Osteocyte (in vitro differentiated cells): ENCODE data around the gene FAM171A2. TPM values are rescaled to one million over a fixed set of nuclear protein-coding genes. Genes with fewer than 3 reads are reported as not detected.

Experiments
- DNase-seq: peaks from one replicate; pipeline ENCODE4 v3.0.0; 2021; ENCODE audit warnings: mixed read lengths; ENCODE audit not compliant: unreplicated experiment; ENCODE audit errors: extremely low spot score
- H3K27ac Mint-ChIP-seq: one replicate; pipeline ENCODE4 v1.8.0; 2021; ENCODE audit warnings: mild to moderate bottlenecking, mixed read lengths; ENCODE audit not compliant: unreplicated experiment
- H3K27me3 Mint-ChIP-seq: one replicate; pipeline ENCODE4 v1.8.0; 2021; ENCODE audit warnings: mixed read lengths; ENCODE audit not compliant: unreplicated experiment
- H3K36me3 Mint-ChIP-seq: one replicate; pipeline ENCODE4 v1.8.0; 2021; ENCODE audit warnings: mixed read lengths; ENCODE audit not compliant: unreplicated experiment
- H3K4me1 Mint-ChIP-seq: one replicate; pipeline ENCODE4 v1.8.0; 2021; ENCODE audit warnings: mixed read lengths; ENCODE audit not compliant: unreplicated experiment
- H3K4me3 Mint-ChIP-seq: one replicate; pipeline ENCODE4 v1.8.0; 2021; ENCODE audit warnings: mild to moderate bottlenecking, moderate library complexity, mixed read lengths; ENCODE audit not compliant: unreplicated experiment
- H3K9me3 Mint-ChIP-seq: one replicate; pipeline ENCODE4 v1.8.0; 2021; ENCODE audit warnings: mixed read lengths; ENCODE audit not compliant: unreplicated experiment
- long read RNA-seq: library from polyadenylated mRNA; unstranded; transcript quantifications from one replicate; pipeline ENCODE4 v2.0.0, GENCODE V29; 2021
- total RNA-seq: library from RNA; stranded (reverse); gene quantifications from 2 replicates; pipeline ENCODE4 v1.2.1, GENCODE V29; 2021
- TF ChIP-seq, protein P1 (sequence below): fragments of 200-600 bp; sonication (generic); IDR thresholded peaks from 2 replicates; pipeline ENCODE4 v1.5.0; 2021; ENCODE audit warnings: antibody characterized with exemption, mild to moderate bottlenecking, moderate library complexity

Gene FAM171A2
- total RNA-seq, result 26.1 and 26.9 TPM in 2 replicates
- long read RNA-seq, result 0 reads

DNA sequence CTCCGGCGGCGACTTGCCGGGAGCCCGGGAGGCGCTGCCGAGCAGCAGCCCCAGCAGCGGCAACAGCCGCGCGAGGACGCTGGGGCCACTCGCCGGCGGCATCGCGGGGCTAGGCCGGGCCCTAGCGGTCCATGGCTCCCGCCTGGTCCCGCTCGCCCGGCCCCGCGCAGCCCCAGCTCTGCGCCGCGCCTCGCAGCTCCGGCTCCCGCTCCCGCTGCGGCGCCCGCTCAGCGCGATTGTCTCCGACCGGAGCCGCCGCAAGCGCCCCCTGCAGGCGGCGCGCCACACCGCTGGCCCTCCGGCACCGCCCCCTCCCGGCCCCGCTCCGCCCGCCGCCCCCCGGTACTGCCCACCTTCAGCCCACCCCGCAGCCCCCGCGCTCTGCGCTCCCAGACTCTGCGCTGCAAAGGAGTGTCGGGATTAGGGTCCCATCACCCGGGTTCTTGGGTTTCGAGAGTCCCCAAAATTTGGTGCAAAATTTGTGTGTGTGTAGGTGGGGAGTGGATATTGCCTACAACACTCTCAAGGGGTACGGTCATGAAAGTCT, at the start of gene FAM171A2:
Gene FAM171A2 (minus strand): TSS at position 241 of the 547 bp plus-strand sequence. CDS start 139 bp downstream, at position 102.
- Mint-ChIP-seq H3K27me3 (peaks cover 28% of the 10 kb centered on the region), H3K36me3 (no peaks in the 10 kb centered on the region), H3K4me3 (peak within 1 kb of the TSS; percentile 79), H3K9me3 (no peaks in the 10 kb centered on the region), H3K4me1 (peaks cover 17% of the 10 kb centered on the region), H3K27ac (no peak within 1 kb of the TSS)
- DNase-seq, result peak; percentile 92
- TF ChIP-seq, protein P1, sequence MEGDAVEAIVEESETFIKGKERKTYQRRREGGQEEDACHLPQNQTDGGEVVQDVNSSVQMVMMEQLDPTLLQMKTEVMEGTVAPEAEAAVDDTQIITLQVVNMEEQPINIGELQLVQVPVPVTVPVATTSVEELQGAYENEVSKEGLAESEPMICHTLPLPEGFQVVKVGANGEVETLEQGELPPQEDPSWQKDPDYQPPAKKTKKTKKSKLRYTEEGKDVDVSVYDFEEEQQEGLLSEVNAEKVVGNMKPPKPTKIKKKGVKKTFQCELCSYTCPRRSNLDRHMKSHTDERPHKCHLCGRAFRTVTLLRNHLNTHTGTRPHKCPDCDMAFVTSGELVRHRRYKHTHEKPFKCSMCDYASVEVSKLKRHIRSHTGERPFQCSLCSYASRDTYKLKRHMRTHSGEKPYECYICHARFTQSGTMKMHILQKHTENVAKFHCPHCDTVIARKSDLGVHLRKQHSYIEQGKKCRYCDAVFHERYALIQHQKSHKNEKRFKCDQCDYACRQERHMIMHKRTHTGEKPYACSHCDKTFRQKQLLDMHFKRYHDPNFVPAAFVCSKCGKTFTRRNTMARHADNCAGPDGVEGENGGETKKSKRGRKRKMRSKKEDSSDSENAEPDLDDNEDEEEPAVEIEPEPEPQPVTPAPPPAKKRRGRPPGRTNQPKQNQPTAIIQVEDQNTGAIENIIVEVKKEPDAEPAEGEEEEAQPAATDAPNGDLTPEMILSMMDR, result peak; percentile 92

DNA sequence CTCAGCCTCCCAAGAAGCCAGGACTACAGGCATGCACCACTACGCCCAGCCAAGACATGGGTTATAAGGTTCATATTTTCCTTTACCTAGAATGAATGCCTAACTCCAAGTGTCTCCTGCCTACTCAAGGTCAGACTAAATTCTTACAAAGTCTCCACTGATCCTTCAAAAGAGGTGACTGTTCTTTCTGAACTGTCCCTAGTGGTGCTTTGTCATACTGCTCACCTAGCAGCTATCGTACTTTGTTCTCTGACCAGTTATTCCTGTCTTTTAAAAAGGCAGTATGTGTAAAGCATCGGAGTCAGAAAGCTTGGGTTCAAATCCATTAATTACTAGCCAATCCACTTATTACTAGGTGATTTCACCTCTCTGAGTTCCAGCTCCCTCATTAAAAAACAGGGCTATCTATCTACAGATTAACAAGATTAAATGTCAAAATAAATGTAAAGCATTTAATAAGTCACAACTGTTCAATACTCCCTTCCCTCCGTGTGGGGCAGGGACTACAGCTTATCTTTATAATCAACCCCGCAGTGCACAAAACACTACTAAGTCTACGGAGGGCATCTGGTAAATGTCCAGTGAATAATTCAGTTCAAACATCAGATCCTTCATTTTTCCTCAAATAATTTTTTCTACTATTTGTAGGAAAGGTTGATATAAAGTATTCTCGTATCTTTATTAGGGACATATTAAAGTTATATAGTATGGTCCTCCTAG, 45.8 kb upstream of the FAM171A2 start:
- Mint-ChIP-seq H3K9me3 (no peaks in the 10 kb centered on the region), H3K36me3 (peaks cover 23% of the 10 kb centered on the region), H3K4me3 (no peak overlapping the region), H3K27me3 (no peaks in the 10 kb centered on the region), H3K27ac (no peak overlapping the region), H3K4me1 (no peaks in the 10 kb centered on the region)
- TF ChIP-seq, protein P1, result no peak
- no peak for DNase-seq

DNA sequence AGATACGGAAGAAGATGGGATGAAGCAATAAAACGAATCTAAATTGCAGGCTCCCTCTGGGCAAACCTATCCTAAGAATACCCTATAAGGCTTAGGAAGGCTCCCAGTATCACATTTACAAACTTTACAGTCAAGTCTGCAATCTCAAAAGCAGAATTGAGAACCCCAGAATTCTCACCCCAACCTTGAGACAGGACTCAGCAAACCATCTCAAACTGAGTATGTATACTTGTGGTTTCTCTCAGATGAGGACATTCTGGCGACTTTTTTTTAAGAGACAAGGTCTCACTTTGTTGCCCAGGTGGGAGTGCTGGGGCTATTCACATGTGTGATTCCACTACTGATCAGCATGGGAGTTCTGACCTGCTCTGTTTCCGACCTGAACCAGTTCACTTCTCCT, 45.1 kb upstream of the FAM171A2 start:
- H3K4me3 Mint-ChIP-seq, result no peak overlapping the region
- no peak overlapping the region for H3K27ac Mint-ChIP-seq
- DNase-seq, result no peak
- TF ChIP-seq, protein P1, result no peak
- peaks cover 25% of the 10 kb centered on the region for H3K36me3 Mint-ChIP-seq
- no peaks in the 10 kb centered on the region for H3K27me3 Mint-ChIP-seq
- H3K9me3 Mint-ChIP-seq, result no peaks in the 10 kb centered on the region
- no peaks in the 10 kb centered on the region for H3K4me1 Mint-ChIP-seq

DNA sequence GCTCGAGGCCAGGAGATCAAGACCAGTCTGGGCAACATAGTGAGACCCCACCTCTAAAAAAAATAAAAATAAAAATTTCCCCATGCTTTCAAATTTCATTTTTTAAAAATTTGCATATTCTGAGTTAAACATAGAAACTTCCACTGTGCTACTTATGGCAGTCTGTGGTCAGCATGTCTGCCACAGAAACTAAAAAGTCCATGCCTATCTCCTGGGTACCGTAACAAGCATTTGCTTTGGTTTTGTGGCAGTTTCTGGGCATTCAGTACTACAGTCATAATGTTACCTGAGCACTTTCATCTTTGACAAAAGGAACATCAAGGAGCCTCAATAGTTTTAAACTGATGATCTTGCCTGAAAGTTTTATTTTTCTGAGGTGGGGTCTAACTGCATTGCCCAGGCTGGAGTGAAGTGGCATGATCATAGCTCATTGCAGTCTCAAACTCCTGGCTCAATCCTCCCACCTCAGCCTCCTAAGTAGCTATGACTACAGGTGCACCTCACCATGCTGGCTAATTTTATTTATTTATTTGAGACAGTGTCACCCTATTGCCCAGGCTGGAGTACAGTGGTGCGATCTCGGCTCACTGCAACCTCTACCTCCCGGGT, 39.0 kb upstream of the FAM171A2 start:
- Mint-ChIP-seq H3K4me1 (no peaks in the 10 kb centered on the region), H3K27ac (no peak overlapping the region), H3K36me3 (peaks cover 43% of the 10 kb centered on the region), H3K9me3 (no peaks in the 10 kb centered on the region), H3K4me3 (no peak overlapping the region), H3K27me3 (no peaks in the 10 kb centered on the region)
- no peak for DNase-seq
- TF ChIP-seq, protein P1, result no peak

DNA sequence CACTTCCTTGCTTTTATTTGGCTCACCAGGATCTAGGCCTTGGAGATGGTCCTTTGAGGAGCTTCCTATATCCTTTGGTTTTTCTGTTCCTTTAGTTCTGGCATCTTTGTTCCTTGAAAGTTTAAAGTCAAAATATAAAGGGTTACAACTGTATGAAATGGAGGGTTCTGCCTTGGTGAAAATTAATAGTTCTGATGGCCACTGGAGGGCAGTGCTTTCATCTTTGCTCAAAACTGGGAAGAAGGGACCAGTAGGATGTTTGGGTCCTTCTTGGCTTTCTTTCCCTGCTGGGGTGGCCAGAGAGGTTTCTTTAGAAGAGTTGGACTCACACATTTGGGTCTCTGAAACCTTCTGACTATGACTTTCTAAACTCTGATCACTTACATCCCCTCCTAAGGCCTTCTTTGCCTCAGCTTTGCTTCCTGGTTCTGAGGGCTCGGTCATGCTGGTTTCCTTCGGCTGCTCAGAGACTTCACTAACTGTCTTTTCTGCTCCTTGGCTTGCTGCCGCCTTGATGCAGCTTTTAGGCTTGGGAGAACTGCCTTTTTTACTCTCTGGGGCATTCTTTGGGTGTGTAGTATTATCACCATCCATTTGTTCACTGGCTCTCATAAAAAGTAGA, 36.7 kb upstream of the FAM171A2 start:
- TF ChIP-seq, protein P1, result peak; percentile 63
- DNase-seq, result no peak
- Mint-ChIP-seq H3K9me3 (no peaks in the 10 kb centered on the region), H3K4me3 (no peak overlapping the region), H3K27ac (no peak overlapping the region), H3K36me3 (peaks cover 50% of the 10 kb centered on the region), H3K27me3 (no peaks in the 10 kb centered on the region), H3K4me1 (no peaks in the 10 kb centered on the region)
